ENCODE measurements around the gene ITGBL1. TPM values are rescaled to one million over a fixed set of nuclear protein-coding genes. Genes with fewer than 3 reads are reported as not detected.
"Not testable (repeated sequence)": the region's sequence is repeated elsewhere in the genome, so short reads cannot be mapped to it uniquely, and the experiment has no call there.

ITGBL1 gene
- total RNA-seq, 3 donors from 2014 or later (not counting 1 experiment from before 2014, with no cell fraction given): not detected

DNA sequence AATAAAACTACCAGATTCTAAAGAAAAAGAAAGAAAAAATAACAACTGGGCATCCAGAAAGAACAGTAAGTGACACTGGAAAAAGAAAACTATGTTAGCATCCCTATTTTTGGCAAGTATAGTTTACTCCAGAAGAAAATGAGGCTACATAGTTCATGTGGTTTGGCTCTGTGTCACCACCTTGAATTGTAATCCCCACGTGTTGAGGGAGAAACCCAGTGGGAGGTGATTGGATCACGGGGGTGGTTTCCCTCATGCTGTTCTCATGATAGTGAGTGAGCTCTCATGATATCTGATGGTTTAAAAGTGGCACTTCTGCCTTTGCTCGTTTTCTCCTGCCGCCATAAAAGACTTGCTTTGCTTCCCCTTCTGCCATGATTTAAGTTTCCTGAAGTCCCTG, 76.9 kb downstream of the ITGBL1 start:
- Mint-ChIP-seq H3K36me3 (no peaks in the 10 kb centered on the region), H3K27me3 (ENCODE audit: low read depth in 2 of 2) (peaks cover 3 to 9% of the 10 kb centered on the region in 2 donors), H3K27ac (no peak overlapping the region), H3K4me1 (no peaks in the 10 kb centered on the region), H3K9me3 (peaks cover 5 to 8% of the 10 kb centered on the region in 2 donors), H3K4me3 (no peak overlapping the region)
- H3K27ac ChIP-seq (ENCODE audit: low read length): no peak overlapping the region
- no peaks in the 10 kb centered on the region for H3K27me3 ChIP-seq (ENCODE audit: control insufficient read depth, insufficient read depth, low read length)
- H3K4me1 ChIP-seq (ENCODE audit: control insufficient read depth, insufficient read depth, low read length): no peaks in the 10 kb centered on the region
- peak in 1 of 2 donors; percentile 14 for DNase-seq
- intact Hi-C loops (cut with micrococcal nuclease): no loop called here
- H3K36me3 ChIP-seq (ENCODE audit: control insufficient read depth, insufficient read depth, low read length): no peaks in the 10 kb centered on the region
- TF ChIP-seq, protein P1, sequence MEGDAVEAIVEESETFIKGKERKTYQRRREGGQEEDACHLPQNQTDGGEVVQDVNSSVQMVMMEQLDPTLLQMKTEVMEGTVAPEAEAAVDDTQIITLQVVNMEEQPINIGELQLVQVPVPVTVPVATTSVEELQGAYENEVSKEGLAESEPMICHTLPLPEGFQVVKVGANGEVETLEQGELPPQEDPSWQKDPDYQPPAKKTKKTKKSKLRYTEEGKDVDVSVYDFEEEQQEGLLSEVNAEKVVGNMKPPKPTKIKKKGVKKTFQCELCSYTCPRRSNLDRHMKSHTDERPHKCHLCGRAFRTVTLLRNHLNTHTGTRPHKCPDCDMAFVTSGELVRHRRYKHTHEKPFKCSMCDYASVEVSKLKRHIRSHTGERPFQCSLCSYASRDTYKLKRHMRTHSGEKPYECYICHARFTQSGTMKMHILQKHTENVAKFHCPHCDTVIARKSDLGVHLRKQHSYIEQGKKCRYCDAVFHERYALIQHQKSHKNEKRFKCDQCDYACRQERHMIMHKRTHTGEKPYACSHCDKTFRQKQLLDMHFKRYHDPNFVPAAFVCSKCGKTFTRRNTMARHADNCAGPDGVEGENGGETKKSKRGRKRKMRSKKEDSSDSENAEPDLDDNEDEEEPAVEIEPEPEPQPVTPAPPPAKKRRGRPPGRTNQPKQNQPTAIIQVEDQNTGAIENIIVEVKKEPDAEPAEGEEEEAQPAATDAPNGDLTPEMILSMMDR (IDR thresholded peaks at IDR 0.05): no peak
- H3K4me3 ChIP-seq (ENCODE audit: low read length): no peak overlapping the region
- WGBS (ENCODE audit: insufficient coverage): 22% methylated on average over 4 of the region's 4 CpGs
- no peaks in the 10 kb centered on the region for H3K9me3 ChIP-seq (ENCODE audit: control insufficient read depth, insufficient read depth, low read length)
- peak in 1 of 3 donors; percentile 25 for ATAC-seq

DNA sequence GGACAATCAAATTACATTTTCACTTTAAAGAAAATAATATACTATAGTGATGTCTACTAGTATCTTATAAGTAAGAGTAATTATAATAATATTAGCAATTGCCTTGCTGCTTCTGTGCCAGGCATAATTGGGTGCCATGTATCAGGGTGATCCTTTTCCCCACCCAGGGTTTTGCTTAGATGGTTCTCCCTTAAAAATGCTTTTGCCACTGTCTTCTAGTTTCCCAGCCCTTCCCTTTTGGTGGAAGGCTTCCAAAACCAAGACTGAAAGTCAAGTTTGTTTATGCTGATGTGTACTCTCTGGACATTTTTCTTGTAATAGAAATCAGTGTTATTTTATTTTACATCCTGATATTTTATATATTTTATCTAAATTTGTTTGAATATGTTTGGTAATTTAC, 77.8 kb downstream of the ITGBL1 start:
- H3K27me3 ChIP-seq (ENCODE audit: control insufficient read depth, insufficient read depth, low read length): no peaks in the 10 kb centered on the region
- Mint-ChIP-seq H3K4me3 (no peak overlapping the region), H3K27ac (no peak overlapping the region), H3K4me1 (no peaks in the 10 kb centered on the region), H3K27me3 (ENCODE audit: low read depth in 2 of 2) (peaks cover 3 to 9% of the 10 kb centered on the region in 2 donors), H3K9me3 (peaks cover 5 to 8% of the 10 kb centered on the region in 2 donors), H3K36me3 (no peaks in the 10 kb centered on the region)
- ATAC-seq (no peak), DNase-seq (no peak)
- H3K36me3 ChIP-seq (ENCODE audit: control insufficient read depth, insufficient read depth, low read length): no peaks in the 10 kb centered on the region
- intact Hi-C loops (cut with micrococcal nuclease): no loop called here
- no peaks in the 10 kb centered on the region for H3K4me1 ChIP-seq (ENCODE audit: control insufficient read depth, insufficient read depth, low read length)
- H3K9me3 ChIP-seq (ENCODE audit: control insufficient read depth, insufficient read depth, low read length): no peaks in the 10 kb centered on the region
- H3K4me3 ChIP-seq (ENCODE audit: low read length): no peak overlapping the region
- TF ChIP-seq, protein P1 (IDR thresholded peaks at IDR 0.05): no peak
- no peak overlapping the region for H3K27ac ChIP-seq (ENCODE audit: low read length)

- Histone ChIP-seq H3K9me3 (ENCODE audit: control insufficient read depth, insufficient read depth, low read length) (no peaks in the 10 kb centered on the region), H3K36me3 (ENCODE audit: control insufficient read depth, insufficient read depth, low read length) (no peaks in the 10 kb centered on the region), H3K27me3 (ENCODE audit: control insufficient read depth, insufficient read depth, low read length) (no peaks in the 10 kb centered on the region), H3K27ac (ENCODE audit: low read length) (no peak overlapping the region), H3K4me1 (ENCODE audit: control insufficient read depth, insufficient read depth, low read length) (no peaks in the 10 kb centered on the region), H3K4me3 (ENCODE audit: low read length) (no peak overlapping the region)
- WGBS (ENCODE audit: insufficient coverage): 85% methylated on average over 1 of the region's 1 CpG
- peaks cover 3 to 5% of the 10 kb centered on the region in 2 donors for H3K9me3 Mint-ChIP-seq
- DNase-seq (no peak), ATAC-seq (no peak)
- TF ChIP-seq, protein P1 (IDR thresholded peaks at IDR 0.05): no peak
- intact Hi-C loops (cut with micrococcal nuclease): no loop called here
- no peaks in the 10 kb centered on the region for H3K36me3 Mint-ChIP-seq
- no peak overlapping the region for H3K27ac Mint-ChIP-seq
- H3K4me1 Mint-ChIP-seq: no peaks in the 10 kb centered on the region
- no peak overlapping the region for H3K4me3 Mint-ChIP-seq
- H3K27me3 Mint-ChIP-seq (ENCODE audit: low read depth in 2 of 2): no peaks in the 10 kb centered on the region
These were observed 82.8 kb downstream of the ITGBL1 start for GRCh38 chr13:101535192-101535746.

DNA sequence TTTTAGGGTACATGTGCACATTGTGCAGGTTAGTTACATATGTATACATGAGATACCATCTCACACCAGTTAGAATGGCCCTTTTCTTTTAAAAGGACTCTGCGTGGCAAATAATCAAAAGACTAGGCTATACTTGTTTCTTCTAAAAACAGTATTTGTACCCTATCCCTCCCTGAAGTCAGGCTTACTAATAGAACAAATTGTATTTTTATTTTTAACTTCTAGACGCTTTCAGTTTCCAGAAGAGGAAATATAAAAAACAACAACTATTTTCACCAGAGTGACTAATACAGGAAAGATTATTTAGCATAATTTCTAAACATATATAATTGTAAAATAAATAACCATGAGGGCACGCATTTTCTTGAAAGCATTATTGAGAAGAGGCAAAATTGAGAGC, 83.6 kb downstream of the ITGBL1 start:
- H3K9me3 ChIP-seq (ENCODE audit: control insufficient read depth, insufficient read depth, low read length): no peaks in the 10 kb centered on the region
- H3K4me3 ChIP-seq (ENCODE audit: low read length): no peak overlapping the region
- WGBS (ENCODE audit: insufficient coverage): 89% methylated on average over 1 of the region's 3 CpGs
- no peaks in the 10 kb centered on the region for H3K36me3 ChIP-seq (ENCODE audit: control insufficient read depth, insufficient read depth, low read length)
- intact Hi-C loops (cut with micrococcal nuclease): no loop called here
- H3K27me3 Mint-ChIP-seq (ENCODE audit: low read depth in 2 of 2): no peaks in the 10 kb centered on the region
- H3K4me1 ChIP-seq (ENCODE audit: control insufficient read depth, insufficient read depth, low read length): no peaks in the 10 kb centered on the region
- H3K4me1 Mint-ChIP-seq: no peaks in the 10 kb centered on the region
- H3K27ac Mint-ChIP-seq: no peak overlapping the region
- TF ChIP-seq, protein P1 (IDR thresholded peaks at IDR 0.05): no peak
- no peaks in the 10 kb centered on the region for H3K27me3 ChIP-seq (ENCODE audit: control insufficient read depth, insufficient read depth, low read length)
- no peak overlapping the region for H3K27ac ChIP-seq (ENCODE audit: low read length)
- H3K9me3 Mint-ChIP-seq: peaks cover 3 to 5% of the 10 kb centered on the region in 2 donors
- no peaks in the 10 kb centered on the region for H3K36me3 Mint-ChIP-seq
- DNase-seq (no peak), ATAC-seq (no peak)
- H3K4me3 Mint-ChIP-seq: no peak overlapping the region

DNA sequence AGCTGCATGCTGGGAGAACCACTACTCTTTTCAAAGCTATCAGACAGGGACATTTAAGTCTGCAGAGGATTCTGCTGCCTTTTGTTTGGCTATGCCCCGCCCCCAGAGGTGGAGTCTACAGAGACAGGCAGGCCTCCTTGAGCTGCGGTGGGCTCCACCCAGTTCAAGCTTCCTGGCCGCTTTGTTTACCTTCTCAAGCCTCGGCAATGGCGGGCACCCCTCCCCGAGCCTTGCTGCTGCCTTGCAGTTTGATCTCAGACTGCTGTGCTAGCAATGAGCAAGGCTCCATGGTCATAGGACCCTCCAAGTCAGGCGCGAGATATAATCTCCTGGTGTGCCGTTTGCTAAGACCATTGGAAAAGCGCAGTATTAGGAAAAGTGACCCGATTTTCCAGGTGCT, 92.1 kb downstream of the ITGBL1 start:
- H3K4me3 Mint-ChIP-seq; H3K4me3 ChIP-seq (ENCODE audit: low read length); H3K27ac Mint-ChIP-seq; H3K36me3 ChIP-seq (ENCODE audit: control insufficient read depth, insufficient read depth, low read length); H3K9me3 ChIP-seq (ENCODE audit: control insufficient read depth, insufficient read depth, low read length); ATAC-seq; H3K27me3 ChIP-seq (ENCODE audit: control insufficient read depth, insufficient read depth, low read length); H3K27me3 Mint-ChIP-seq (ENCODE audit: low read depth in 2 of 2); H3K27ac ChIP-seq (ENCODE audit: low read length); H3K4me1 Mint-ChIP-seq; H3K9me3 Mint-ChIP-seq; H3K4me1 ChIP-seq (ENCODE audit: control insufficient read depth, insufficient read depth, low read length); DNase-seq; H3K36me3 Mint-ChIP-seq; intact Hi-C loops (cut with micrococcal nuclease): not testable (repeated sequence)
- 87% methylated on average over 11 of the region's 11 CpGs for WGBS (ENCODE audit: insufficient coverage)
